ENCODE results near the gene RNF31.
A peak's percentile ranks its signal among the peaks of the same experiment; 100 is the strongest.
"Not testable (repeated sequence)": the region's sequence is repeated elsewhere in the genome, so short reads cannot be mapped to it uniquely, and the experiment has no call there.

The RNF31 gene

DNA sequence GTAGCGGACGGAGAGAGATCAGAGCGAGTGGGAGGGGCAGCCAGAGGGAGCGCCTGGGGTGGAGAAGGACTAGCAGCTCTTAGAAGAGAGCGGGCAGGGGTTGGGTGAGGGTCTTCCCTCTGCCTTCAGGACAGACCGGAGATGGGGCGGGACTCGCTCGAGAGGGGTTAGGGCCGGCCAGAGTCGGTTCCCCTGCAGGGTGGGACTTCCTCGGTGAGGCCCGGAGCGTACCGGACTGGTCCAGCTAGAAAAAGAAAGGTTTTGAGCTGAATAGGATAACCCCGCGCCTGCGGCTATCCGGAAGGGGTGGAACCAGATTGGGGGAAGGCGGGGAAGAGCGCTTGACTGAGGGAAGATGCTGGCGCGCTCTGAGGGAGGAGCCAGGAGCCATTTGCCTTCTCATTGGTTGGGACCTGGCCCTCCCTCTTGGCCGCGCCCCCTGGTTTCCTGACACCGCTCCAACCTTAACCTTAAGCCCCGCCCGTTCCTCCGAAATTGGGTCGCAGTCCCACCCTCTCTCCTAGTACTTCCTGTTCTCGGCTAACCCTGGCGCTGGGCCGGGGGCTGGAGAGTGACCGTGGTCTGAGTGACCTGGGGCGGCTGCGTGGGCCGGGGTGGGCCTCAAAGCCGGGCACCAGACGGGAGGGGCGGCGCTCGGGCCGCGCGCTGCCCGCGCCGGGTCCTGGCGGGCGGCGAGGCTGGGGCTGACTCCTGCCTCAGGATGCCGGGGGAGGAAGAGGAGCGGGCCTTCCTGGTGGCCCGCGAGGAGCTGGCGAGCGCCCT lies at the start of gene RNF31:
Gene RNF31 (plus strand): TSS at position 521 of the 783 bp plus-strand sequence. CDS start 201 bp downstream, at position 722.
- peak; percentile 96 for DNase-seq (ENCODE audit: low read depth)

DNA sequence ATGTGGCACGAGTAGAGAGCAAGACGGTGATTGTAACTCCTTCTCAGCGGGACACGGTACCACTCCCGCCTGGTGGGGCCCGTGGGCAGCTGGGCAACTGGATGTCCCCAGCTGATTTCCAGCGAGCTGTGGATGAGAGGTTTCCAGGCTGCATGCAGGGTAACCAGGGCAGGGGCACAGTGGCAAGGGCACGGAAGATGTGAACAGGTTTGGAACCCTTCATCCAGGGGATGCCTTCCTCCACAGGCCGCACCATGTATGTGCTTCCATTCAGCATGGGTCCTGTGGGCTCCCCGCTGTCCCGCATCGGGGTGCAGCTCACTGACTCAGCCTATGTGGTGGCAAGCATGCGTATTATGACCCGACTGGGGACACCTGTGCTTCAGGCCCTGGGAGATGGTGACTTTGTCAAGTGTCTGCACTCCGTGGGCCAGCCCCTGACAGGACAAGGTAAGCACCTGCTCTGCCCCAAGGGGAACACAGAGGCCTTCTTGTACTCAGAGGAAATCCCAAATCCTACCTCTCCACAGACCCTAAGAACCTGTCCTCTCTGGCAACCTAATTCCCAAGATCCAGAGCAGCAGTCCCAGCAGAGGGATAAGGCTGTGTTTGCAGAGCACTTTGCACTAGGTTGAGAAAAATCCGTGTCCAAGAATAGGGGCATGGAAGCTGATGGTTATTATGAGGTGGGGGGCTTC lies 48.9 kb upstream of the RNF31 start:
- DNase-seq (ENCODE audit: low read depth): no peak

DNA sequence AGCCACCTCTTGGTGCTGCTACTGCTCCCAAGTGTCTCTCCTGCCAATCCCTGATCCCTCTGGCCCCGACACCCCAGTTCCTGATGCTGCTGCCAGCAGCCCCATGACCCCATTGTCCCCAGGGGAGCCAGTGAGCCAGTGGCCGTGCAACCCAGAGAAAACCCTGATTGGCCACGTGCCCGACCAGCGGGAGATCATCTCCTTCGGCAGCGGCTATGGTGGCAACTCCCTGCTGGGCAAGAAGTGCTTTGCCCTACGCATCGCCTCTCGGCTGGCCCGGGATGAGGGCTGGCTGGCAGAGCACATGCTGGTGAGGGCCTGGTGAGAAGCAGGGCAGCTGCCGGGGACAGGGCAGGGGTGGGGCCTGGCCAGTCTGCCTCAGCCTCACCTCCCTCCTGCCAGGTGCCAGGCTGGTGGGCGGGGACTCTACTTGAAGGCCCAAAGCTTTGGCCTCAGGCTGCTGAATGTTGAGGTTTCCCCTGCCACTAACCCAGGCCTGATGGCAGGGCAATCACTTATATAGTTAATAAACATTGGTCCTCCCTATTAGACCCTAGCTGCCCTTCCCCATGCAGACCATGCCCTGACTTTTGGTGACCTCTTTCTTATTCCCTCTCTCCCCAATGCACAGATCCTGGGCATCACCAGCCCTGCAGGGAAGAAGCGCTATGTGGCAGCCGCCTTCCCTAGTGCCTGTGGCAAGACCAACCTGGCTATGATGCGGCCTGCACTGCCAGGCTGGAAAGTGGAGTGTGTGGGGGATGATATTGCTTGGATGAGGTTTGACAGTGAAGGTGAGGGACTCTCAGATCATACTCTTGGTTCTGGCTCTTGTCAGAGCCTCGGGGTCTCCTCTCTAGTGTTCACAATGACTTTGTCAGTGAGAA lies 48.1 kb upstream of the RNF31 start:
- no peak for DNase-seq (ENCODE audit: low read depth)

DNA sequence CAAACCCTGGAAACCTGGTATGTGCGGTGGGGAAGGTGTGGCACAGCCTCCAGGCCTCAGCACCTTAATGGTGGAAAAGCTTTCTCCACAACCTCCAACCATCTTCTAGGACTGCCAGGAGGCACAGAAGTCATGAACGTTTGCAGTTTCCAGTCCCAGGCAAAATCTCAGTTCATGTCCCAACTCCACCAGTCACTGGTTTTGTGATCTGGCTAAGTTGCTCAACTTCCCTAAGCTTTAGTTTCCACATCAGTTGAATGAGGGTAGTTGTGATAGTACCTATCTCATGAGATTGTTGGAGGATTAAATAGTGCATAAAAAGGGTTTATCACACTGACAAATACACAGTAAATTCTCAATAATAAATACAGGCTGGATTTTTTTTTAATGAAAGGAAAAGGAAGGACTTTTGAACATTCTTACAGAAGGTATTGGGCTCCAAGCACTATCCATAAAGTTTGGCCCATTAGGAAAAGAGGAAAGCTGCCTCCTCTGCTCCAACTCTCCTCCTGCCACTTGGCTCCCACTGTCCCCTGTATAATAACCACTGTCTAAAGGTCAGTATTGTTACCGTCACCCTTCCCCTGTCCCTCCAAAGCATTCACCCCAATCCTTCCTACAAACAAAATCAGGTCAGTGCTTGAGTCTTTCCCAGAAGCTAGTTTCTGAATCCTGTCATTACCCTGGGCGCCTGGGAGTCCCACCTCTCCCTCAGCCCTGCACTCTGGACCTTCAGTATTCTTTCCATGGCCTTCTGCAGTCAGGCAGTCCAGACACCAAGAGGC lies 46.9 kb upstream of the RNF31 start:
- DNase-seq (ENCODE audit: low read depth): no peak

DNA sequence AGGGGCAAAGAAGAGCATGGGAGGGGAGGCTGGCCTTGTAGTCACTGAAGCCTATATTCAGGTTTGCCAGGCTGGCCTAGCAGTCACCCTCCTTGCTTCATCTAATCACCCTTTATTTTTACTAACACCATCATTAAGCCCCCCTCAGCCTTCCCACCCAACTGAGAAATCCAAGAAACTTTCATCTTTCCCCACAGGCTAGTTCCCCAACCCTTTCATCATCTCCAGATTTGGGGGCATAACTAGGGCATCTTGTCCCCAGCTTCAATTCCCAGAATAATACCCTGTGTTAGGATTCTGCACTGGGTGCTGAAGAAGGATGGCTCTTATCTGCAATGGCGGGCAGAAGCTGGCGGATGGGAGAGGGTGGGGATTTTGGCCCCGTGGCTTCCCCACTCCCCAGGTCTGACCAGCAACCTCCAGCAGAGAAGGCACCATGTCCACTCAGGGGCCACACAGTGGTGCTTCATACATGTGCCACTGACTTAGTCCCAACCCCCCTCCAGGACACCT lies 46.3 kb upstream of the RNF31 start:
- no peak for DNase-seq (ENCODE audit: low read depth)

DNA sequence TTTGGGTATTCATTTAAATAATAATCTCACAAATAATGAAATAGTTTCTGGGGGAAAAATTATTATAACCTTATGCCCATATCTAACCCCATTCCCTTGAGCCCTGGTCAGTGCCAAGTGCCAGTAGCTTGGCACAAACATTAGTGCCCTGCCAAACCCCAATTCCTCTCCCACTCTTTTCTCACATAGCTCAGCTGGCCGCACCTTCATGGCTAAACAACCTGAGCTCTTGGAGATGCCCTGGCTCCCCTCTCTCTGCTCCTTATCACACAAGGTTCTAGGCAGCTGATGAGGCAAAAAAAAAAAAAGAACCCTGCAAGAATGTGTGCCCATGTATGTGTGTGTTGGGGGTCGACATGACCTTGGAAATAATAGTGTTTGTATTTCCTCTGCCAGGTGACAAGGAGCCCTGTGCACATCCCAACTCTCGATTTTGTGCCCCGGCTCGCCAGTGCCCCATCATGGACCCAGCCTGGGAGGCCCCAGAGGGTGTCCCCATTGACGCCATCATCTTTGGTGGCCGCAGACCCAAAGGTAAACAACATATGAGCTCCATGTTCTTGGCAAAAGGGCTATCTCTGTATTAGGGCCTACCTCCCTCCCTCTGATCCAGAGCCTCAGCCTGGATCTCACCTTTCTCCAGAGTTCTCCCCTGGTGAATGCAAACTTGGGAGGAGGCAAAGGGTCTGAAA lies 44.8 kb upstream of the RNF31 start:
- DNase-seq (ENCODE audit: low read depth): no peak

DNA sequence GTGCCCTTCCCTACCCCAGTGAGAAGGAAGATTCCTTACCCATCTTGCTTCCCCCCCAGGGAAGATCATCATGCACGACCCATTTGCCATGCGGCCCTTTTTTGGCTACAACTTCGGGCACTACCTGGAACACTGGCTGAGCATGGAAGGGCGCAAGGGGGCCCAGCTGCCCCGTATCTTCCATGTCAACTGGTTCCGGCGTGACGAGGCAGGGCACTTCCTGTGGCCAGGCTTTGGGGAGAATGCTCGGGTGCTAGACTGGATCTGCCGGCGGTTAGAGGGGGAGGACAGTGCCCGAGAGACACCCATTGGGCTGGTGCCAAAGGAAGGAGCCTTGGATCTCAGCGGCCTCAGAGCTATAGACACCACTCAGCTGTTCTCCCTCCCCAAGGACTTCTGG lies 43.8 kb upstream of the RNF31 start:
- DNase-seq (ENCODE audit: low read depth): no peak

DNA sequence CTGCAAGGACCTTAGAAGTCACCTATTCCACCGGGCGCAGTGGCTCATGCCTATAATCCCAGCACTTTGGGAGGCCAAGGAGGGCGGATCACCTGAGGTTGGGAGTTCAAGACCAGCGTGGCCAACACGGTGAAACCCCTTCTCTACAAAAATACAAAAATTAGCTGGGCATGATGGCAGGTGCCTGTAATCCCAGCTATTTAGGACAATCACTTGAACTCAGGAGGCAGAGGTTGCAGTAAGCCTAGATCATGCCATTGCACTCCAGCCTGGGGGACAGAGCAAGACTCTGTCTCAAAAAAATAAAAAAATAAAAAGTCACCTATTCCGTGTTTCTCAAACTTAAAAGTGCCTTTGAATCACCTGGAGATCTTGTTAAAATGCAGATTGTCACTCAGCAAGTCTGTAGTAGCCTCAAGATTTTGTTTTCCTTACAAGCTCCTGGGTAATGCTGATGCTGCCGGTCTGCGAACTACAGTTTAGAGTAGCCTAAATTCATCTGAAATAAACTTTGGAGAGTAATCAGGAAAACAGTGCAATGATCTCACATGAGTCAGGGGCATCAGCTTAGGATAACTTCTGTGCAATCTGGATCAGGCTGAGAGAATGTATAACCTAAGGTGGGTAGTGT lies 41.6 kb upstream of the RNF31 start:
- not testable (repeated sequence) for DNase-seq (ENCODE audit: low read depth)

DNA sequence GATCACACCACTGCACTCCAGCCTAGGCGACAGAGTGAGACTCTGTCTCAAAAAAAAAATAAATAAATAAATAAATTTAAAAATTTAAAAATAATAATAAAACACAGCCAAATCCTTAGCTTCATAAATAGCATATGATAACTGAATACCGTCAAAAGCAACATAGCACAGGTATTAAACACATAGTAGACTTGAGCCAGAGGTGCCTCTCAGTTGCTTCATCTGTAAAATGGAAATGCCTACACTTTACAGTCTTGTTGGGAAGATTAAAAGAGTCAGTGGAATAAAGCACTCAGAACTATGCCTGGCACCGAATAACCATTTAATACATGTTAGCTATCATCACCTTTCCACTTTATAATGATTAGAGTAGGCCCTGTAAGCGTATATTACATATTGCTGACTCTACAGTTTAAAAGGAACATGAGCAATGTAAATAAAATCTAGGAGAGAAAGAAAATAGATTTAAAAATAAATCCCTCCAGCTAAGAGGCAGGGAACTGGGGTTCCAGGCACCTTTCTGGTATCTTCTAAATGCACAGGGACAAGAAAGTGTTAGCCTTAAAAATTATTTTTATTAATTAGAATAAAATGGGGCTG lies 40.5 kb upstream of the RNF31 start:
- DNase-seq (ENCODE audit: low read depth): no peak

DNA sequence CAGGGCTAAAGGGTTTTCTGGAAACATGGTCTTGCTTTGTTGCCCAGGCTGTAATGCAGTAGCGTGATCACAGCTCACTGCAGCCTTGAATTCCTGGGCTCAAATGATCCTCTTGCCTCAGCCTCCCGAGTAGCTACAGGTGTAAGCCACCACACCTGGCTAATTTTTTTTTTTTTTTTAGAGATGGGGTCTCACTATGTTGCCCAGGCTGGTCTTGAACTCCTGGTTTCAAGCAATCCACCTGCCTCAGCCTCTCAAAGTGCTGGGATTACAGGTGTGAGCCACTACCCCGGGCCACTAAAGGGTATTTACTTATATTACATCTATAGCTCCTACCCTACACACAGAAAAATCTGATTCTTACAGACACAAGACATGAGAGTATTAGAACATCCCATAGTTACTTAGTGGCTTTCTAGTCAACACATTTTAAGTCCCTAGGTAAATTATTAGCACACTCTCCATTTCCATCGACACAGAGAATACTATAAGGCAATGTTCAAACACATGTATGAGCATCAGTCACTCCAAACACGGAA lies 38.9 kb upstream of the RNF31 start:
- DNase-seq (ENCODE audit: low read depth): no peak

DNA sequence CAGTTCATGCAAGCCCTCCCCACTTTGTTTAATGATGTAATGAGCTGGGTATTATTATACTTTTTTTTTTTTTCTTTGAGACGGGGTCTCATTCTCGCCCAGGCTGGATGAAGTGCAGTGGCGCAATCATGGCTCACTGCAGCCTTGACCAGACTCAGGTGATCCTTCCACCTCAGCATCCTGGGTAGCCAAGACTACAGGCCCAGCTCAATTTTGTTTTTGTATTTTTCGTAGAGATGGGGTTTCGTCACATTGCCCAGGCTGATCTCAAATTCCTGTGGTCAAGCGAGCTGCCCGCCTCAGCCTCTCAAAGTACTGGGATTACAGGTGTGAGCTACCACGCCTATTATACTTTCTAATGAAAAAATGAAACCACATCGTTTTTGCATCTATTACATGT lies 37.2 kb upstream of the RNF31 start:
- no peak for DNase-seq (ENCODE audit: low read depth)

DNA sequence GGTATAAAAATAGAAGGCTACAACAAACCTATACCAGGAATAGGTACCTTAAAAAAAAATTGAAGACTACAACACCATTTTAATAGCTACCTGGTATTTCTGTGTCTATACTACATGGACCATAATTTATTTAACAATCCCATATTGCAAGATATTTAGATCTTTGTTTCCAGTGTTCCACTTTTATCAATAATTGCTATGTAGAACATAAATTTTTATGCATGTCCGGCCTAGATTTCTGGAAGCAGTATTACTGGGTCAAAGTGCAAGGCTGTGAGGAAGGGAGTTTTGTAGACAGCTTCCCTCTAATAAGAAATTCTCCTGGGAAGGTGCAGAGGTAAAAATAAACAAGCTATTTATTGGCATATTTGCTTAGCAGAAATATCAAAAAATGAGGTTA lies 36.8 kb upstream of the RNF31 start:
- DNase-seq (ENCODE audit: low read depth): no peak

DNA sequence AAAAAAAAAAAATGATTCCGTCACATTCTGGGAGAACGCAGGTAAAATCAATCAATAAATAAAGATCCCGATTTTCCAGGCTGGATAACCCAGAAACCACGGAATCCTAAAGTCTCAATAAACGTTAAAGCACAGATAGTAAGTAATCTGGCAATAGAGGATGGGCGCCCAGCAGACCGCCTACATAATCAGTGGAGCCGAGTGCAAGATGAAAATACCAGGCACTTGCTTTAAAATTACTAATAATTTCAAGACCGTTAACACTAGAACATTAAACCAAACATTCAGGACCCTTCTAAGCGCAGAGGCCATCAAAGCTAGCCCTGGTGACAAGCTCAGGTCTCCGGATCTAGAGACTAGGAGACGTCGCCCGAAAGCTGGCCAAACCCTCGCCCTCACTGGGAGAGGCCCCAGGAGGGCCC lies 33.9 kb upstream of the RNF31 start:
- DNase-seq (ENCODE audit: low read depth): no peak

DNA sequence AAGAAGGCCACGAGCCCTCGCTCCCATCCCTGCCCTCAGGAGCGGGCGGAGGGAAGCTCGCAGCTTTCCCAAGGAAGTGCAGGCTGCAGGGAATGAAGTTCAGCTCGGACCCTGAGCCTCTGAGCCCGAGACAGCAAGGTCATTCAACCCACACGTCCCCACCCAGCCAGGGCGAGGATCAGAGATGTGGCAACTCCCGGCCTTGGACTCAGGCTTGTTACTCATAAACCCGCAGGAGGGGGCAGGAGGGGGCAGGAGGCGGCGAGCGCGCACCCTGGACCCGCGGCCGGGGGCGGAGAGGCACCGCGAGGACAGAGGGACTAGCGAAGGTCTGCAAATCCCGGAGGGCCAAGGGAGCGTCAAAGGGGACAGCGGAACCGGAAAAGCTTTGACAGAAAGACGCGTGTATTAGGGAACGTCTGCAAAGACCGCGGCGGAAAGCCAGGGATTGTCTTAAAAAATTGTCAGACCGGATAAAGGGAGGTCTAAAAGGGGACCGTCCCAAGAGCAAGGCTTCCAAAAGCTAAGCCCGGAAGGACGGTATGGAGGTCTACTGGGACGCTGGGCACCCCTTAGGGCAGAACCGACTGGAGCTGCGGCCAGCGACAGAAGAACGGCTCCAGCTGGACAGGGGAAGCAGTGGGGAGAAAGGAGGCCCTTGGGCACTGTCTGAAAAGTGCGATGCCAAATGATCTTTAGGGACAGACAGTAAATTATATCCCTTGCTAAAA lies 33.3 kb upstream of the RNF31 start:
- DNase-seq (ENCODE audit: low read depth): peak; percentile 56

DNA sequence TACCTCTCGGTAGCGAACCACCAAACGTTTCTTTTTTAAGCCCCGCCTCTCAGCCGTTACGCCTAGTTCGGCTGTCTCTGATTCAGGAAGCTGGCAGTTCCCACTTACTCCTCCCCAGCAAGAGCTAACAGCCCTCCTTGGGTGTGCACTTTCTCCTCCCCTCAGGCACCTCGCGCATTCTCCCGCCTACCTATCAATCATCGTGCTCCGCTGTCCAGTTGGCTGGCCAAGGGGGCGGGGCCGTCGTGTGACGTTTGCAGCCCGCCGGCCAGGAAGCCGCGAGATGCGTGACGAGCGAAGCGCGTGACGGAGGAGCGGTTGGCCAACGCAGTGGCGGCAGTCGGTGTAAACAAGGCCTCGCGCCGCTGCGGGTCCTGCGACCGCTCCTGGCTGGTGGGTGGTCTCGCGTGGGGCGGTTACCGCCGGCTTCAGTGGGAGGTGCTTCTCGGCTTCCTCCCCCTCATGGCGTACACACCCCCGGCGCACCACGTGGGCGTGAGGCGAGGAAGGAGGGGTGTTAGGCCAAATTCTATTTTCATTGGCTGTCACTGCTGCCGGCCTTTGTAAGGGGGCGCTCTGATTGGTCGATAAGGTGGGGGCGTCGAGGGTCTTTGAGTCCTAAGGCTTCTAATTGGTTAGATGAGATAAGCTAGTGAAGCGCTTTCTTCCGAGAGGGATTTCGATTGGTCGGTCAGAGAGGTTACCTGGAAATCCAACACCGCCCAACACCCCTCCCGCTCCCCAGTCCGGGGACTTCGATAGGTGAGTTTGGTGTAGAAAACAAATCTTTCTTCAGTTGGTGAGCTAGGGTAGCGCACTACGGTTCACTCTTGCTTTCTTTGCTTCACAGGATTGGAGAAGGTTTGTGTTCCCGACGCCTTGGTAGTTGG lies 32.5 kb upstream of the RNF31 start, which contains the start of the genes DCAF11 and NRL:
Gene DCAF11 (plus strand): TSS at position 246 of the 890 bp plus-strand sequence. CDS start 818 bp downstream, outside the sequence.
Gene NRL (minus strand): TSS at position 418 of the 890 bp plus-strand sequence. CDS start 32,101 bp downstream, outside the sequence.
- DNase-seq (ENCODE audit: low read depth): peak; percentile 98

DNA sequence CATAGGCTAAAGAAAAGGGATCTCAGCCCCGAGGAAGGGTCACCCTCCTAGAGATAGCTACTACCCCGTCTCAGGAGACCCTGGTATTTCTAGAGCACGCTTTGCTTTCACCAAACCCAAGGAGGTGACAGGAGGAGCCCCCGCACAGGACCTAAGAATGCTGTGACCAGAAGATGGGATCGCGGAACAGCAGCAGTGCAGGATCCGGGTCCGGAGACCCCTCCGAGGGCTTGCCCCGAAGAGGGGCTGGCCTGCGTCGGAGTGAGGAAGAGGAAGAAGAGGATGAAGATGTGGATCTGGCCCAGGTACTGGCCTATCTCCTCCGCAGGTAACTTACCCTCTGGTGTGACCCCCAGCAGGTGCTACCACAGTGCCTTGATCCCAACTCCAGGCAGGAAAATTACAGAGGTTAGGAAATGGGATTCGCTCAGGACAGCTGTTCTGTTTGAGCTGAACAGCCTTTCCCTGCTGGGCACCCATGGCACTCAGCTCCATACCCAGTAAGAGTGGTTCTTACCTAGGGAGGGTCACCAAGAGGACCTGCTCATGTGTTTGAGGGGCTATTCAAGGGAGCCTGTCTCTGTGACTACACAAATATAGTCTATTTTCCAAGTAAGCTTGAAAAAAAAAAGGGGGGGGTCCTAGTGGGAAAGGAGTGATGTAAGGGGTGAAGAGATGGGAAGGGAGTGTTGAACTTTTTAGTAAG lies 31.7 kb upstream of the RNF31 start:
- no peak for DNase-seq (ENCODE audit: low read depth)
